ENCODE data around the gene POLR1A.

- TF ChIP-seq CTCF (IDR thresholded peaks at IDR 0.05; ENCODE audit: insufficient read depth, low read depth, low read length), result peak; percentile 26
- no peak for TF ChIP-seq EZH2 (IDR thresholded peaks at IDR 0.05; ENCODE audit: insufficient read depth, low read length)
These were observed at the start of gene POLR1A for GRCh38 chr2:86105252-86105968.
